Vagina (tissue), 2 donors: Measurements from ENCODE around the gene BET1L.

Experiments
- CTCF ChIP-seq, 3 experiments: fragments of 450-650 bp in 2 of 3; fragments of 200-600 bp in 1 of 3; sonication (generic) in 1 of 3; IDR thresholded peaks; one replicate each; pipeline ENCODE4 v1.5.1; 2017 to 2019; ENCODE audit warnings: antibody characterized with exemption in 3 of 3, mild to moderate bottlenecking in 2 of 3, moderate library complexity in 2 of 3
- POLR2A ChIP-seq, 2 donors: fragments of 450-650 bp; IDR thresholded peaks; one replicate each; pipeline ENCODE4 v1.6.1; 2017; ENCODE audit warnings: antibody characterized with exemption in 2 of 2, mild to moderate bottlenecking in 2 of 2, moderate library complexity in 2 of 2
- POLR2AphosphoS5 ChIP-seq, 2 donors: sonication (generic); formaldehyde crosslinking; IDR thresholded peaks; one replicate each; pipeline ENCODE4 v1.9.0; 2017; ENCODE audit warnings: antibody characterized with exemption in 2 of 2, mild to moderate bottlenecking in 2 of 2, low read depth in 1 of 2; ENCODE audit not compliant: insufficient read depth in 1 of 2

GRCh38 chr11:207208-207862 is at the start of gene BET1L, which contains the start of gene RIC8A:
- TF ChIP-seq CTCF (IDR thresholded peaks at IDR 0.05), result peak in 1 of 3 experiments; percentile 15
- peak in 1 of 2 donors; percentile 87 for TF ChIP-seq POLR2A (IDR thresholded peaks at IDR 0.05)
- TF ChIP-seq POLR2AphosphoS5 (IDR thresholded peaks at IDR 0.05; ENCODE audit: insufficient read depth in 1 of 2, low read depth in 1 of 2), result peak; percentile 95 to 98
